GM12891 (cell line): ENCODE measurements around the gene CNGA3.

Experiments used
- POLR2A ChIP-seq: IDR thresholded peaks from 2 replicates; pipeline ENCODE4 v1.6.1; 2011; ENCODE audit warnings: low read depth, low read length, control low read depth
- POLR2AphosphoS5 ChIP-seq: IDR thresholded peaks from 2 replicates; pipeline ENCODE4 v1.6.1; 2011; ENCODE audit warnings: low read depth, low read length, control low read depth
- POU2F2 ChIP-seq: IDR thresholded peaks from 2 replicates; pipeline ENCODE4 v1.6.1; 2011; ENCODE audit warnings: low read depth, mild to moderate bottlenecking, control low read depth, low read length, moderate library complexity
- SPI1 ChIP-seq: IDR thresholded peaks from 2 replicates; pipeline ENCODE4 v1.6.1; 2011; ENCODE audit warnings: low read depth, low read length, control low read depth

GRCh38 chr2:98374286-98374685 is 28.0 kb downstream of the CNGA3 start:
- TF ChIP-seq POLR2A (no peak), SPI1 (no peak), POLR2AphosphoS5 (no peak), POU2F2 (no peak)
